ENCODE data around the gene COL9A2. TPM values are rescaled to one million over a fixed set of nuclear protein-coding genes. Genes with fewer than 3 reads are reported as not detected.

COL9A2 gene
- total and polyA plus RNA-seq, 4 donors: 0.19 to 0.75 (median 0.34) TPM

GRCh38 chr1:40276122-40276521, 41.0 kb downstream of the COL9A2 start:
- H3K9me3 ChIP-seq (ENCODE audit: control insufficient read depth in 4 of 4, low read length in 3 of 4): no peaks in the 10 kb centered on the region
- no peak overlapping the region for H3K27ac ChIP-seq (ENCODE audit: low read depth in 1 of 2, low read length in 2 of 2)
- no peak for TF ChIP-seq HNF4A (conservative IDR thresholded peaks at IDR 0.05)
- TF ChIP-seq YY1 (IDR thresholded peaks at IDR 0.05): no peak
- no peak for TF ChIP-seq TAF1 (conservative IDR thresholded peaks at IDR 0.05)
- no peak for TF ChIP-seq FOXA1 (IDR thresholded peaks at IDR 0.05)
- TF ChIP-seq FOXA2 (IDR thresholded peaks at IDR 0.05): no peak
- TF ChIP-seq GABPA (IDR thresholded peaks at IDR 0.05 in 1 of 2, conservative IDR thresholded peaks at IDR 0.05 in 1 of 2): no peak
- no peak for TF ChIP-seq CTCF (IDR thresholded peaks at IDR 0.05; ENCODE audit: low read depth, low read length, missing input control)
- TF ChIP-seq RAD21 (IDR thresholded peaks at IDR 0.05): no peak
- H3K9ac ChIP-seq (ENCODE audit: low read depth in 1 of 2, low read length in 2 of 2): no peak overlapping the region
- no peak for DNase-seq (ENCODE audit: low spot score)
- H3K4me1 ChIP-seq (ENCODE audit: control insufficient read depth in 4 of 4, insufficient read depth in 4 of 4, low read length in 3 of 4): peaks cover 2 to 11% (median 7%) of the 10 kb centered on the region in 4 donors
- peaks cover under 1 to 11% (median 5%) of the 10 kb centered on the region in 4 donors for H3K36me3 ChIP-seq (ENCODE audit: control insufficient read depth in 4 of 4, insufficient read depth in 3 of 4, low read depth in 1 of 4, low read length in 3 of 4)
- H3K27me3 ChIP-seq (ENCODE audit: control insufficient read depth in 4 of 4, insufficient read depth in 4 of 4, low read length in 3 of 4): no peaks in the 10 kb centered on the region
- H3K4me3 ChIP-seq (ENCODE audit: low read depth in 1 of 3, low read length in 3 of 3): no peak overlapping the region
- WGBS: 98% methylated on average over 3 of the region's 3 CpGs

- Histone ChIP-seq H3K9me3 (ENCODE audit: control insufficient read depth in 4 of 4, low read length in 3 of 4) (no peaks in the 10 kb centered on the region), H3K9ac (ENCODE audit: low read depth in 1 of 2, low read length in 2 of 2) (no peak overlapping the region), H3K27me3 (ENCODE audit: control insufficient read depth in 4 of 4, insufficient read depth in 4 of 4, low read length in 3 of 4) (no peaks in the 10 kb centered on the region), H3K36me3 (ENCODE audit: control insufficient read depth in 4 of 4, insufficient read depth in 3 of 4, low read depth in 1 of 4, low read length in 3 of 4) (peaks cover 5 to 19% (median 16%) of the 10 kb centered on the region in 4 donors), H3K27ac (ENCODE audit: low read depth in 1 of 2, low read length in 2 of 2) (no peak overlapping the region), H3K4me3 (ENCODE audit: low read depth in 1 of 3, low read length in 3 of 3) (no peak overlapping the region), H3K4me1 (ENCODE audit: control insufficient read depth in 4 of 4, insufficient read depth in 4 of 4, low read length in 3 of 4) (peaks cover 2 to 11% (median 7%) of the 10 kb centered on the region in 4 donors)
- 94% methylated on average over 2 of the region's 2 CpGs for WGBS
- TF ChIP-seq HNF4A (conservative IDR thresholded peaks at IDR 0.05) (no peak), FOXA2 (IDR thresholded peaks at IDR 0.05) (no peak), JUND (IDR thresholded peaks at IDR 0.05) (no peak), CTCF (IDR thresholded peaks at IDR 0.05; ENCODE audit: low read depth, low read length, missing input control) (no peak), EGR1 (IDR thresholded peaks at IDR 0.05; ENCODE audit: low read depth in 2 of 2) (no peak), YY1 (IDR thresholded peaks at IDR 0.05) (no peak), FOXA1 (IDR thresholded peaks at IDR 0.05) (no peak), GABPA (IDR thresholded peaks at IDR 0.05 in 1 of 2, conservative IDR thresholded peaks at IDR 0.05 in 1 of 2) (no peak), RAD21 (IDR thresholded peaks at IDR 0.05) (no peak), MAX (IDR thresholded peaks at IDR 0.05) (no peak), NR2F2 (IDR thresholded peaks at IDR 0.05) (no peak), TAF1 (conservative IDR thresholded peaks at IDR 0.05) (no peak), RXRA (IDR thresholded peaks at IDR 0.05) (no peak), SP1 (IDR thresholded peaks at IDR 0.05) (no peak), HNF4G (IDR thresholded peaks at IDR 0.05) (no peak), ZBTB33 (IDR thresholded peaks at IDR 0.05) (no peak), REST (IDR thresholded peaks at IDR 0.05) (no peak)
- DNase-seq (ENCODE audit: low spot score): no peak
Observed at GRCh38 chr1:40274331-40274730, 42.8 kb downstream of the COL9A2 start.

Measured in liver (tissue), 9 donors.